Keratinocyte (primary cell): ENCODE results near the gene TPCN1. TPM values are rescaled to one million over a fixed set of nuclear protein-coding genes. Genes with fewer than 3 reads are reported as not detected.

Experiments
- DNase-seq: peaks from one replicate; pipeline ENCODE4 v3.0.0-alpha.2; 2011; ENCODE audit warnings: low read depth, missing footprints, low spot score
- FAIRE-seq: peaks from 2 replicates; lab custom pipeline; 2011; peaks lifted over from hg19 to GRCh38; lab: Jason Lieb, UNC
- H2AFZ ChIP-seq: 2 replicates; pipeline ENCODE4 v1.6.0; 2012; ENCODE audit warnings: low read length, control low read depth, inconsistent platforms; ENCODE audit not compliant: control insufficient read depth
- H3K27ac ChIP-seq: 2 replicates; pipeline ENCODE4 v1.5.1; 2011; ENCODE audit warnings: low read length; ENCODE audit not compliant: control insufficient read depth, insufficient read depth
- H3K27me3 ChIP-seq: 3 replicates; pipeline ENCODE4 v1.6.0; 2011; ENCODE audit warnings: low read length; ENCODE audit not compliant: control insufficient read depth, insufficient read depth; ENCODE audit errors: extremely low read depth
- H3K36me3 ChIP-seq, 2 experiments: 2 replicates in 1 of 2; 3 replicates in 1 of 2; pipeline ENCODE4 v1.5.1; 2011; ENCODE audit warnings: low read length in 2 of 2, mild to moderate bottlenecking in 1 of 2; ENCODE audit not compliant: control insufficient read depth in 2 of 2, insufficient read depth in 2 of 2; ENCODE audit errors: extremely low read depth in 1 of 2
- H3K4me1 ChIP-seq: 3 replicates; pipeline ENCODE4 v1.5.1; 2011; ENCODE audit warnings: low read length; ENCODE audit not compliant: control insufficient read depth, insufficient read depth; ENCODE audit errors: extremely low read depth
- H3K4me2 ChIP-seq: 3 replicates; pipeline ENCODE4 v1.6.0; 2011; ENCODE audit warnings: low read depth, low read length; ENCODE audit not compliant: control insufficient read depth, insufficient read depth; ENCODE audit errors: extremely low read depth
- H3K4me3 ChIP-seq, 3 experiments: fragments of 200-600 bp in 1 of 3; sonication (generic) in 1 of 3; 2 replicates in 2 of 3; 3 replicates in 1 of 3; pipeline ENCODE4 v1.5.1; 2011 to 2016; ENCODE audit warnings: low read length in 3 of 3, mild to moderate bottlenecking in 3 of 3, control low read depth in 2 of 3, inconsistent platforms in 1 of 3, low read depth in 1 of 3, mixed read lengths in 1 of 3, mixed run types in 1 of 3, moderate library complexity in 1 of 3; ENCODE audit not compliant: control insufficient read depth in 2 of 3, insufficient read depth in 2 of 3; ENCODE audit errors: extremely low read depth in 1 of 3
- H3K79me2 ChIP-seq: 2 replicates; pipeline ENCODE4 v1.6.0; 2012; ENCODE audit warnings: low read length; ENCODE audit not compliant: control insufficient read depth, insufficient read depth
- H3K9ac ChIP-seq: 3 replicates; pipeline ENCODE4 v1.6.0; 2011; ENCODE audit warnings: low read length; ENCODE audit not compliant: control insufficient read depth, insufficient read depth; ENCODE audit errors: extremely low read depth
- H3K9me1 ChIP-seq: 3 replicates; pipeline ENCODE4 v1.6.0; 2011; ENCODE audit warnings: low read length; ENCODE audit not compliant: control insufficient read depth, insufficient read depth; ENCODE audit errors: extremely low read depth
- H3K9me3 ChIP-seq: 2 replicates; pipeline ENCODE4 v1.5.1; 2012; ENCODE audit warnings: low read depth, low read length; ENCODE audit not compliant: control insufficient read depth
- H4K20me1 ChIP-seq: 3 replicates; pipeline ENCODE4 v1.6.0; 2011; ENCODE audit warnings: low read length; ENCODE audit not compliant: control insufficient read depth, insufficient read depth; ENCODE audit errors: extremely low read depth
- EZH2 ChIP-seq: IDR thresholded peaks from one replicate; pipeline ENCODE4 v1.6.1; 2012; ENCODE audit warnings: inconsistent platforms, mild to moderate bottlenecking, low read length, moderate library complexity
- dilution Hi-C: fragments of 300-500 bp; cut with MboI; formaldehyde crosslinking; loops from one replicate; pipeline ENCODE4 v1.7.0; 2020; ENCODE audit warnings: low sequenced_read_pairs; ENCODE audit not compliant: extremely low pct_ligation_motif_present
- polyA plus RNA-seq, 5 experiments: library from polyadenylated mRNA; depleted of rRNA in 3 of 5; stranded (reverse) in 3 of 5; stranded (forward) in 1 of 5; unstranded in 1 of 5; fragments of >200 nt; gene quantifications; 1 replicate in 1 of 5; 2 replicates in 3 of 5; 3 replicates in 1 of 5; pipeline versions ENCODE4 v1.2.1 to v1.2.3, GENCODE V29; 2011 to 2012; ENCODE audit warnings: missing spikeins in 2 of 5, low read depth in 1 of 5, low replicate concordance in 1 of 5
- TF ChIP-seq, protein P1 (sequence below), 3 experiments: IDR thresholded peaks in 1 of 3; conservative IDR thresholded peaks in 1 of 3; optimal IDR thresholded peaks in 1 of 3; 2 replicates in 2 of 3; 3 replicates in 1 of 3; pipeline versions ENCODE3 to v1.5.1; 2011; ENCODE audit warnings: low read length in 3 of 3, mild to moderate bottlenecking in 3 of 3, moderate library complexity in 2 of 3, control low read depth in 1 of 3, inconsistent platforms in 1 of 3; ENCODE audit not compliant: insufficient read depth in 2 of 3; ENCODE audit errors: extremely low read depth in 1 of 3

TPCN1 gene
- polyA plus RNA-seq, 1 donor (not counting 4 experiments of a cell fraction or from before 2014, with no cell fraction given) = 6.8 TPM

DNA sequence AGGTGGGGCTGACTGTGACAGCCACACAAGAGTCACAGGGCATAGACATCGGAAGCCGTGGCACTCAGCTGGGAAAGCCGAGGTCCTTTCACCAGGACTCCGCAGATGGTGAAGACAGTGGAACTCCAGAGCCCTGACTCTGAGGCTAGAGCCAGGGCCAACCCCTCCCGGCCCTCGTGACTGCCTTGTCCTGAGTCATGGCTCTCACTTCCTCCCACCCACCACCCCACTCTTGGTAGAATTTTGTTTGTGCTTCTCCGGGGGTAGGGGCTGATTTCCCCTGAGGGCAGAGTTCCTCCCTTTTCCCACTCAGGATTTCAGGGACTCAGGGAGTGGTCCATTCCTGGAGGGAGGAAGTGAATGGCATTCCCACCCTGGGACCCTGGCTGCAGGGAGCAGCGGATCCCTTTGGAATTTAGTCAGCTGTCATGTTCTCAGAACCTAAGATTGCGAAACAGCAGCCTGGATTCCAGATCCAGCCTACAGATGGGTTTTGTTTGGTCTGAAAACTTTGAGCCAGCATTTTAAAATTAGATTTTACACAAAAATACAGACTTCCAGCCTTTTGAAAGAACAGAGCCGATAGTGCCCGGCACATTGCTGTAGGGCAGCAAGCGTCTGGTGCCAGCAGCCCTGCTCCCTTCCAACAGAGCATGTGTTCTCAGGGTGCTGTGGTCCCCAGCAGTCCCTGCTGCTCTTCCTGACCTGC, 50.7 kb downstream of the TPCN1 start:
- Histone ChIP-seq H3K27me3 (no peaks in the 10 kb centered on the region), H3K9me1 (no peaks in the 10 kb centered on the region), H3K9me3 (no peaks in the 10 kb centered on the region), H3K4me3 (no peak overlapping the region), H2AFZ (no peak overlapping the region), H3K4me2 (no peak overlapping the region), H3K79me2 (no peaks in the 10 kb centered on the region), H4K20me1 (no peaks in the 10 kb centered on the region), H3K36me3 (peaks cover 3 to 10% of the 10 kb centered on the region in 2 experiments), H3K4me1 (no peaks in the 10 kb centered on the region), H3K9ac (no peak overlapping the region), H3K27ac (no peak overlapping the region)
- DNase-seq = no peak
- FAIRE-seq = no peak
- TF ChIP-seq EZH2 = no peak
- TF ChIP-seq, protein P1, sequence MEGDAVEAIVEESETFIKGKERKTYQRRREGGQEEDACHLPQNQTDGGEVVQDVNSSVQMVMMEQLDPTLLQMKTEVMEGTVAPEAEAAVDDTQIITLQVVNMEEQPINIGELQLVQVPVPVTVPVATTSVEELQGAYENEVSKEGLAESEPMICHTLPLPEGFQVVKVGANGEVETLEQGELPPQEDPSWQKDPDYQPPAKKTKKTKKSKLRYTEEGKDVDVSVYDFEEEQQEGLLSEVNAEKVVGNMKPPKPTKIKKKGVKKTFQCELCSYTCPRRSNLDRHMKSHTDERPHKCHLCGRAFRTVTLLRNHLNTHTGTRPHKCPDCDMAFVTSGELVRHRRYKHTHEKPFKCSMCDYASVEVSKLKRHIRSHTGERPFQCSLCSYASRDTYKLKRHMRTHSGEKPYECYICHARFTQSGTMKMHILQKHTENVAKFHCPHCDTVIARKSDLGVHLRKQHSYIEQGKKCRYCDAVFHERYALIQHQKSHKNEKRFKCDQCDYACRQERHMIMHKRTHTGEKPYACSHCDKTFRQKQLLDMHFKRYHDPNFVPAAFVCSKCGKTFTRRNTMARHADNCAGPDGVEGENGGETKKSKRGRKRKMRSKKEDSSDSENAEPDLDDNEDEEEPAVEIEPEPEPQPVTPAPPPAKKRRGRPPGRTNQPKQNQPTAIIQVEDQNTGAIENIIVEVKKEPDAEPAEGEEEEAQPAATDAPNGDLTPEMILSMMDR (optimal IDR thresholded peaks at IDR 0.05 in 1 of 3, IDR thresholded peaks at IDR 0.05 in 1 of 3, conservative IDR thresholded peaks at IDR 0.05 in 1 of 3; ENCODE audit: extremely low read depth in 1 of 3, insufficient read depth in 2 of 3, low read length in 3 of 3) = no peak
- dilution Hi-C loops = no loop called here

DNA sequence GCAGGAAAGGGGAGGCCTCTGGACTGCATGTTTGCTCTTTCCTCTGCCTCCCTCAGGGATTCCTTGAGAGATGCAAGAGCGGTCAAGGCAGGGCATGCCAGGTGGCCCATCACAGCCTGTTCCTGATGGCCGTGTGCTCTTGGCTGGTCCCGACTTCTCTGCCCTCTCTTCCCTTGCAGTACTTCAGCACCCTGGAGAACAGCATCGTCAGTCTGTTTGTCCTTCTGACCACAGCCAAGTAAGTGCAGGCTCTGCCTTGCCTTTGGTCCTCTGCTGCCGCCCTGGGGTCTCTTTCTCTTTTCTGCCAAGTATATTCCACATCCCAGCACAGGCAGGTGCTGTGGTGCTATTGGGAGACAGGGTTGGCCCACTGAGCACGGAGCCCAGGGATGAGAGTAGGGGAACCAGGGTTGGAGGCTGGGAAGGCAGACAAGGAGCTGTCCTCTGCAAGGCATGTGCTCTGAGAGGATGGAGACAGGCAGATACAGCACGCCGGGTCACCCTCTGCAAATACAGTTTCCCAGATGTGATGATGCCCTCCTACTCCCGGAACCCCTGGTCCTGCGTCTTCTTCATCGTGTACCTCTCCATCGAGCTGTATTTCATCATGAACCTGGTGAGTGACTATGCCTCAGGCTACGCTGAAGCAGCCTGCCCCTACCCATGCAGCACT, 51.9 kb downstream of the TPCN1 start:
- Histone ChIP-seq H3K79me2 (no peaks in the 10 kb centered on the region), H3K9ac (no peak overlapping the region), H3K27me3 (no peaks in the 10 kb centered on the region), H3K4me3 (no peak overlapping the region), H3K9me3 (no peaks in the 10 kb centered on the region), H3K4me2 (no peak overlapping the region), H3K4me1 (no peaks in the 10 kb centered on the region), H2AFZ (no peak overlapping the region), H3K27ac (no peak overlapping the region), H4K20me1 (no peaks in the 10 kb centered on the region), H3K9me1 (no peaks in the 10 kb centered on the region), H3K36me3 (peaks cover 4 to 9% of the 10 kb centered on the region in 2 experiments)
- dilution Hi-C loops = no loop called here
- TF ChIP-seq EZH2 = no peak
- TF ChIP-seq, protein P1 (optimal IDR thresholded peaks at IDR 0.05 in 1 of 3, IDR thresholded peaks at IDR 0.05 in 1 of 3, conservative IDR thresholded peaks at IDR 0.05 in 1 of 3; ENCODE audit: extremely low read depth in 1 of 3, insufficient read depth in 2 of 3, low read length in 3 of 3) = no peak
- FAIRE-seq = no peak
- no peak for DNase-seq
